Osteocyte (in vitro differentiated cells): ENCODE results near the gene RIT2. TPM values are rescaled to one million over a fixed set of nuclear protein-coding genes. Genes with fewer than 3 reads are reported as not detected.

Source experiments
- DNase-seq: peaks from one replicate; pipeline ENCODE4 v3.0.0; 2021; ENCODE audit warnings: mixed read lengths; ENCODE audit not compliant: unreplicated experiment; ENCODE audit errors: extremely low spot score
- H3K27ac Mint-ChIP-seq: one replicate; pipeline ENCODE4 v1.8.0; 2021; ENCODE audit warnings: mild to moderate bottlenecking, mixed read lengths; ENCODE audit not compliant: unreplicated experiment
- H3K27me3 Mint-ChIP-seq: one replicate; pipeline ENCODE4 v1.8.0; 2021; ENCODE audit warnings: mixed read lengths; ENCODE audit not compliant: unreplicated experiment
- H3K36me3 Mint-ChIP-seq: one replicate; pipeline ENCODE4 v1.8.0; 2021; ENCODE audit warnings: mixed read lengths; ENCODE audit not compliant: unreplicated experiment
- H3K4me1 Mint-ChIP-seq: one replicate; pipeline ENCODE4 v1.8.0; 2021; ENCODE audit warnings: mixed read lengths; ENCODE audit not compliant: unreplicated experiment
- H3K4me3 Mint-ChIP-seq: one replicate; pipeline ENCODE4 v1.8.0; 2021; ENCODE audit warnings: mild to moderate bottlenecking, moderate library complexity, mixed read lengths; ENCODE audit not compliant: unreplicated experiment
- H3K9me3 Mint-ChIP-seq: one replicate; pipeline ENCODE4 v1.8.0; 2021; ENCODE audit warnings: mixed read lengths; ENCODE audit not compliant: unreplicated experiment
- total RNA-seq: library from RNA; stranded (reverse); gene quantifications from 2 replicates; pipeline ENCODE4 v1.2.1, GENCODE V29; 2021
- TF ChIP-seq, protein P1 (sequence below): fragments of 200-600 bp; sonication (generic); IDR thresholded peaks from 2 replicates; pipeline ENCODE4 v1.5.0; 2021; ENCODE audit warnings: antibody characterized with exemption, mild to moderate bottlenecking, moderate library complexity

RIT2 gene
- total RNA-seq, 1 donor from 2014 or later, result not detected

DNA sequence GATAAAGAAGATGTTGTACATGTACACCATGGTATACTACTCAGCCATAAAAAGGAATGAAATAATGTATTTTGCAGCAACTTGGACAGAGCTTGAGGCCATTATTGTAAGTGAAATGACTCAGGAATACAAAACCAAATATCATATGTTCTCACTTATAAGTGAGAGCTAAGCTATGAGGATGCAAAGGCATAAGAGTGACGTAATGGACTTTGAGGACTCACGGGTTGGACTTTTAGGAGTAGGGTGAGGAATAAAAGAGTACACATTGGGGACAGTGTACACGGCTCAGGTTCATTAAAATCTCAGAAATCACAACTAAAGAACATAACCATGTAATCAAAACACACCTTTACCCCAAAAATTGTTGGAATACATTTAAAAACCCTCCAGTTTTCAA lies 206.4 kb downstream of the RIT2 start:
- no peaks in the 10 kb centered on the region for H3K4me1 Mint-ChIP-seq
- H3K27ac Mint-ChIP-seq, result no peak overlapping the region
- peaks cover 3% of the 10 kb centered on the region for H3K27me3 Mint-ChIP-seq
- no peaks in the 10 kb centered on the region for H3K9me3 Mint-ChIP-seq
- TF ChIP-seq, protein P1, sequence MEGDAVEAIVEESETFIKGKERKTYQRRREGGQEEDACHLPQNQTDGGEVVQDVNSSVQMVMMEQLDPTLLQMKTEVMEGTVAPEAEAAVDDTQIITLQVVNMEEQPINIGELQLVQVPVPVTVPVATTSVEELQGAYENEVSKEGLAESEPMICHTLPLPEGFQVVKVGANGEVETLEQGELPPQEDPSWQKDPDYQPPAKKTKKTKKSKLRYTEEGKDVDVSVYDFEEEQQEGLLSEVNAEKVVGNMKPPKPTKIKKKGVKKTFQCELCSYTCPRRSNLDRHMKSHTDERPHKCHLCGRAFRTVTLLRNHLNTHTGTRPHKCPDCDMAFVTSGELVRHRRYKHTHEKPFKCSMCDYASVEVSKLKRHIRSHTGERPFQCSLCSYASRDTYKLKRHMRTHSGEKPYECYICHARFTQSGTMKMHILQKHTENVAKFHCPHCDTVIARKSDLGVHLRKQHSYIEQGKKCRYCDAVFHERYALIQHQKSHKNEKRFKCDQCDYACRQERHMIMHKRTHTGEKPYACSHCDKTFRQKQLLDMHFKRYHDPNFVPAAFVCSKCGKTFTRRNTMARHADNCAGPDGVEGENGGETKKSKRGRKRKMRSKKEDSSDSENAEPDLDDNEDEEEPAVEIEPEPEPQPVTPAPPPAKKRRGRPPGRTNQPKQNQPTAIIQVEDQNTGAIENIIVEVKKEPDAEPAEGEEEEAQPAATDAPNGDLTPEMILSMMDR, result no peak
- no peak for DNase-seq
- no peak overlapping the region for H3K4me3 Mint-ChIP-seq
- no peaks in the 10 kb centered on the region for H3K36me3 Mint-ChIP-seq

DNA sequence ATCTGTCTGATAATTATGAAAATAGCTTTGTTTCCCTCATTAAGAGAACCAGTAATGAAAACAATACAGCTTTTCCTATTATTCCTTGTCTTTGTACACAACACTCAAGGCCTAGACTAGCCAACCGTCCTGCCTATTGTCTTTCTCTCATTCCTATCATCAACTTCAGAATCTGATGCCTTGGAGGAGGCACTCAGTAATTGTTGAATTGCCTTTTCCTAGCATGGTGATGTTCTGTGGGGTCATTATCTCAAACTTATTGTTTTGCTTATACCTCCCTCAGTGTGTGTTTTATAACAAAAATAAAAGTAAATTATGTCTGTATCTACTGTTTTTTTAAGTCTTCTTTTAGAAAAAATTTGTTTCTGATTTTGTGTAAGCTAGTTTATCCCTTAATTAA lies 208.7 kb downstream of the RIT2 start:
- Mint-ChIP-seq H3K4me1 (no peaks in the 10 kb centered on the region), H3K27me3 (peaks cover 3% of the 10 kb centered on the region), H3K27ac (no peak overlapping the region), H3K9me3 (no peaks in the 10 kb centered on the region), H3K36me3 (no peaks in the 10 kb centered on the region), H3K4me3 (no peak overlapping the region)
- no peak for DNase-seq
- TF ChIP-seq, protein P1, result no peak

DNA sequence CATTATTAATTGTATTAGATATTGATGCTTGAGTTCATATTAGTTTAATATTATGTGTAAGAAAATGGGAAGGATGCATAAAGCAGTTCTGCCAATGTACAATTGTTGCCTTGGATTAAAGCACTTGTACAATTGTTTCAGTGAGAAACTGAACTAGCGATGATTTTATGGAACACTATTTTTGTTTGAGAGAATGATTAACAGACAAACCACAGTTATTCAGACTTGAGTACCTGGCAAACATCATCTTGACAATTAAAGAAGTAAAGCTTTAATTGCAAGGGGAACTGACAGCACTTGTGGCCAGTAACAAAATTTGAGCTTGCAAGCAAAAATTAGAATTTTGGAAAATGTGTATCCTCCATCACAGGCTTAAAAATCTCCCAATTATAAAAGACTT lies 214.3 kb downstream of the RIT2 start:
- Mint-ChIP-seq H3K27me3 (peaks cover 4% of the 10 kb centered on the region), H3K36me3 (no peaks in the 10 kb centered on the region), H3K27ac (no peak overlapping the region), H3K4me3 (no peak overlapping the region), H3K9me3 (no peaks in the 10 kb centered on the region), H3K4me1 (no peaks in the 10 kb centered on the region)
- TF ChIP-seq, protein P1, result no peak
- no peak for DNase-seq

DNA sequence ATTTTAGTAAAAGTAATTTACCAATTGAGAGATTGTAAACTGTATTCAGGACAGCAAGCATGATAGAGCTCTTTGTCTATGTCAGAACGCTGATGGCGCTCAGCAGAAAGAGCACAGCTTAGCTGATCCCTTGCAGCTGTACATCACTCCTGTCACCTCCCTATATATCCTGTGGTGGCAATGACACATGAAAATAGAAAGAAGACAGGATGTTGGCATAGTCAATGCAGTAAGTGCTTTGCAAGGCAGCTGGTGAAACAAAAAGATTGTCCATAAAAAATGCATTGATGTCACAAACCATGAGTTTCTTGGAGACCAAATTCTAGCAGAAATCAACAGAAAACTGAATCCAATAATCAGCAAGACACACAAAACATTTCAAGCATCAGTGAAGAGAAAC lies 221.5 kb downstream of the RIT2 start:
- Mint-ChIP-seq H3K9me3 (no peaks in the 10 kb centered on the region), H3K36me3 (no peaks in the 10 kb centered on the region), H3K27me3 (peaks cover 3% of the 10 kb centered on the region)

DNA sequence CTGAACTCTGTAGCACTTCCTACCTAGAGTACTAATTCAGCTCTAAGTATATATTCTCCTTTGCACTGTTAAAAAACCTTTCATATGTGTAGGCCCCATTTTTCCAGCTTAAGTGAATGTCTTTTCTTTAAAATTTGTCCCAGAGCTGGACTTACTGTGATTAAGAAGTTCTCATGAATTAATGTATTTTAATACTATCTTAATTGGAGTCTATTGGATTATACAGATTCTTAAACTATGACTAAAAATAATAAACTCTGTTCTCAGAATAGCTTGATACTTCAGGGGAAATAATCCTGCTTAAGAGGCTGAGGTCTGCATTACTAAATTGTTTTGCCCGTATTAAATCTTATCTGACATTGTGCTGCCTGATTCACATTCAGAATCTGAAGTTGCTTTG lies 223.3 kb downstream of the RIT2 start:
- TF ChIP-seq, protein P1, result no peak
- DNase-seq, result no peak
- H3K36me3 Mint-ChIP-seq, result no peaks in the 10 kb centered on the region
- no peak overlapping the region for H3K4me3 Mint-ChIP-seq
- peaks cover 3% of the 10 kb centered on the region for H3K27me3 Mint-ChIP-seq
- no peaks in the 10 kb centered on the region for H3K9me3 Mint-ChIP-seq
- H3K4me1 Mint-ChIP-seq, result no peaks in the 10 kb centered on the region
- no peak overlapping the region for H3K27ac Mint-ChIP-seq

More for the DNA sequence above, 221.5 kb downstream of the RIT2 start:
- Mint-ChIP-seq H3K27ac (no peak overlapping the region), H3K4me1 (no peaks in the 10 kb centered on the region), H3K4me3 (no peak overlapping the region)
- DNase-seq, result no peak
- TF ChIP-seq, protein P1, result no peak
